C4-2B (cell line): ENCODE measurements around the gene VEGFC.

Experiments used
- H3K27ac ChIP-seq: fragments of 450-650 bp; 2 replicates; pipeline ENCODE4 v1.5.1; 2017
- ZFX ChIP-seq: fragments of 450-650 bp; IDR thresholded peaks from 2 replicates; pipeline ENCODE4 v1.6.1; 2017
- TF ChIP-seq, protein P1 (sequence below): fragments of 450-650 bp; conservative IDR thresholded peaks from 2 replicates; pipeline ENCODE4 v1.5.1; 2017; ENCODE audit warnings: mild to moderate bottlenecking

VEGFC gene

DNA sequence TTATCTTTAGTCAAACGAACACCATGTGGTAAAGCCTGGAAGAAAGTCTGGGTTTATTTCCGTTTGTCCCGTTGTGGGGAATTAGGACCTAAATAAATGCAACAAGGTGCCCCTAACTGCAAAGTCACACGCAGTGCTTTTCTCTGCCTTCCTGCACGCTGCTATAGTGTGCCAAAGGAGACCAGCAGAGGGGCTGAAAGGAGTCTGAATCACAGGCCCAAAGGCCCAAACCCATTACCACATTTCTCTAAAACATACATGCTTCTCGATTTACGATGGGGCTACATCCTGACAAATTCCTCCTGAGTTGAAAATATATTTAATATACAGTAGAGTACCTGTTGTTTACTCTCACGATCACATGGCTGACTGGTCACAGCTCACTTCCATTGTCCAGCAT is 4.5 kb downstream of the VEGFC start:
- no peak for TF ChIP-seq ZFX
- TF ChIP-seq, protein P1, sequence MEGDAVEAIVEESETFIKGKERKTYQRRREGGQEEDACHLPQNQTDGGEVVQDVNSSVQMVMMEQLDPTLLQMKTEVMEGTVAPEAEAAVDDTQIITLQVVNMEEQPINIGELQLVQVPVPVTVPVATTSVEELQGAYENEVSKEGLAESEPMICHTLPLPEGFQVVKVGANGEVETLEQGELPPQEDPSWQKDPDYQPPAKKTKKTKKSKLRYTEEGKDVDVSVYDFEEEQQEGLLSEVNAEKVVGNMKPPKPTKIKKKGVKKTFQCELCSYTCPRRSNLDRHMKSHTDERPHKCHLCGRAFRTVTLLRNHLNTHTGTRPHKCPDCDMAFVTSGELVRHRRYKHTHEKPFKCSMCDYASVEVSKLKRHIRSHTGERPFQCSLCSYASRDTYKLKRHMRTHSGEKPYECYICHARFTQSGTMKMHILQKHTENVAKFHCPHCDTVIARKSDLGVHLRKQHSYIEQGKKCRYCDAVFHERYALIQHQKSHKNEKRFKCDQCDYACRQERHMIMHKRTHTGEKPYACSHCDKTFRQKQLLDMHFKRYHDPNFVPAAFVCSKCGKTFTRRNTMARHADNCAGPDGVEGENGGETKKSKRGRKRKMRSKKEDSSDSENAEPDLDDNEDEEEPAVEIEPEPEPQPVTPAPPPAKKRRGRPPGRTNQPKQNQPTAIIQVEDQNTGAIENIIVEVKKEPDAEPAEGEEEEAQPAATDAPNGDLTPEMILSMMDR = no peak
- no peak overlapping the region for H3K27ac ChIP-seq

GRCh38 chr4:176784816-176785215 is 7.9 kb downstream of the VEGFC start:
- no peak overlapping the region for H3K27ac ChIP-seq
- TF ChIP-seq, protein P1 = no peak

GRCh38 chr4:176782794-176783193 is 9.9 kb downstream of the VEGFC start:
- no peak for TF ChIP-seq ZFX
- TF ChIP-seq, protein P1 = no peak
- H3K27ac ChIP-seq = no peak overlapping the region

DNA sequence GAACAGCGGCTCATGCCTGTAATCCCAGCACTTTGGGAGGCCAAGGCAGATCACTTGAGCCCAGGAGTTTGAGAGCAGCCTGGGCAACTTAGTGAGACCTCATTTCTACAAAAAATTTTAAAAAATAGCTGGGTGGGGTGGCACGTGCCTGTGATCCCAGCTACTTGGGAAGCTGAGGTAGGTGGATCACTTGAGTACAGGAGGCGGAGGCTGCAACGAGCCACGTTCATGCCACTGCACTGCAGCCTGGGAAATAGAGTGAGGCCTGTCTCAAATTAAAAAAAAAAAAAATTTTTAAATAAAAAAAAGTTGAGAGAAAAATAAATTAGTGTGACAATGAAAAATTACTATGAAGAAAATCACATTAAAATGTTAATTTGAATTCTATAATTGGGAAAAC is 10.5 kb downstream of the VEGFC start:
- H3K27ac ChIP-seq = no peak overlapping the region
- TF ChIP-seq ZFX = no peak
- TF ChIP-seq, protein P1 = no peak

- TF ChIP-seq, protein P1 = no peak
- TF ChIP-seq ZFX = no peak
- H3K27ac ChIP-seq = no peak overlapping the region
These were observed 11.0 kb downstream of the VEGFC start for GRCh38 chr4:176781739-176782100.

- TF ChIP-seq, protein P1 = no peak
- TF ChIP-seq ZFX = no peak
- H3K27ac ChIP-seq = no peak overlapping the region
These were observed 11.6 kb downstream of the VEGFC start for GRCh38 chr4:176780995-176781738.

DNA sequence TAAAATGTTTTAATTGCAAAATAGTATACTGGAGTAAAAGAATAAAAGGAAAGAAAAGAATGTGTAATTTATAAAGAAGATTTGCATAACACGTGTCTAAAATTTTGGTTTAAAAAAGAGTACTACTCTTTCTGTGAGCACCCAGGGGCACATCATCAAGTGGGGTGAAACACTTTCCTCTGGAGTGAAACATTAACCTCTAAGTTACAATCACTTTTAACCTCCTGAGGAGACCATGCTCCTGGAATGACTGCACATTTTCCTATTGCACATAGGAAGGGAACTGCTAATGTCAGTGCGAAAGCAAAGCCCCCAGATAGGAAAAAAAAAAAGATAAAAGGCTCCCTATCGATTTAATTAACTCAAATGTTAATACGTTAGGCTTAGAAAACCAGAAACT is 13.3 kb downstream of the VEGFC start:
- H3K27ac ChIP-seq = no peak overlapping the region
- TF ChIP-seq, protein P1 = no peak
- no peak for TF ChIP-seq ZFX
